ENCODE results near the gene RANBP10. TPM values are rescaled to one million over a fixed set of nuclear protein-coding genes. Genes with fewer than 3 reads are reported as not detected.

Gene RANBP10
- total RNA-seq, 2 experiments from 2014 or later: 18.0 to 18.7 TPM

DNA sequence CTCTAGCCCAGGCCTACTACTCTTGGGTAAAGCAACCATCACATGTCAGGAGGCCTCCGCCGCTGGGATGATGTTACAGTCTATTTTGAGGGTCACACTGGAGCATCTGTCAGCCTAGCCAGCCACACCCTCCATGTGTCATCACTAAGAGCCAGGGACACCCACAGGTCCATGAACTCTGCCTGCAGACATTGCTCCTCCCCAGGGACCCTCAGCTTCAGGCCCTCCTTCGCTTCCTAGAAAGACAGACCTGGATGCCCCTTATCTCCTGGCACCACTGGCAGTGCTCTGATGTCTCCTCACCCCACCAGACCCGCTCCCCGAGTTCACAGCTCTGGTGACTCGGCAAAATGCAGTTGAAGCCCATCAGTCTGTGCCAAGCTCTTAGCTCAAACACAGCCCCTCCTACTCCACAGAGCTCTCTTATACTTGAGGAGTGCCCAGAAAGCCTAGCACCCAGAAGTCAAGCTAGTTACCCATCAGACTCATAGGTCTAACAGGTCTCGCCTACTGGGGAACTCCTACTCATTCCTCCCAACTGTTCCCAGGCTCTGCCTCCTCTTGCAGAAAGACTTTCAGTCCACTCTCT lies 5.9 kb downstream of the RANBP10 start:
- ChIA-PET POLR2A (no interaction called here), CTCF (interaction anchor here (1.1 kb wide), 1 partner anchor 16 kb away, joined by 5 read pairs; no protein-coding TSS in a partner anchor)

GRCh38 chr16:67796099-67796718 lies 10.2 kb downstream of the RANBP10 start:
- ChIA-PET CTCF (no interaction called here), POLR2A (no interaction called here)

- POLR2A ChIA-PET: no interaction called here
- CTCF ChIA-PET: no interaction called here
Measured at GRCh38 chr16:67790071-67790470, 16.3 kb downstream of the RANBP10 start.

- ChIA-PET POLR2A (no interaction called here), CTCF (no interaction called here)
Measured at GRCh38 chr16:67786491-67786890, 19.9 kb downstream of the RANBP10 start.

DNA sequence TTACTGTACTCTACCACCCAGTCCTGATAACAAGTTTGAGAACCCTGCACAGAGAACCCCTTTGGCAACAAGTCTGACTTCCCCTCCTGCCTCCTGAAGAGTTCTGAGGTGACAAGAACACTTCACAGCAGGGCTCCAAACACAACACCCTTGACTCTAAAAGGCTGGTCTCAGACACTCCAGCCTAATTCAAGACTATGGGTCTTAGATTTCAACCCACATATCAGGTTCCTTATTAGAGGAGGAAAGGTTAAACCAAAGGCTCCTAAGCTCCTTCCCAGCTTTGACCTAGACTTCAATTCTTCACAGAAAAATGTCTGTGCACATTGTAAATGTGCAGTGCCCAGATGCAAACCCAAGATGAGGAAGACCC lies 23.0 kb downstream of the RANBP10 start:
- ChIA-PET CTCF (interaction anchor here (0.7 to 1.5 kb wide), 3 partner anchors 13 to 63 kb away, joined by 3 to 6 read pairs (median 3); no protein-coding TSS in a partner anchor), POLR2A (no interaction called here)

- ChIA-PET POLR2A (interaction anchor here (0.5 kb wide), 1 partner anchor 11 kb away, joined by 5 read pairs; no protein-coding TSS in a partner anchor), CTCF (interaction anchor here (0.6 to 1.5 kb wide), 3 partner anchors 13 to 46 kb away, joined by 3 read pairs; no protein-coding TSS in a partner anchor)
Measured at GRCh38 chr16:67782567-67783352, 23.6 kb downstream of the RANBP10 start.

DNA sequence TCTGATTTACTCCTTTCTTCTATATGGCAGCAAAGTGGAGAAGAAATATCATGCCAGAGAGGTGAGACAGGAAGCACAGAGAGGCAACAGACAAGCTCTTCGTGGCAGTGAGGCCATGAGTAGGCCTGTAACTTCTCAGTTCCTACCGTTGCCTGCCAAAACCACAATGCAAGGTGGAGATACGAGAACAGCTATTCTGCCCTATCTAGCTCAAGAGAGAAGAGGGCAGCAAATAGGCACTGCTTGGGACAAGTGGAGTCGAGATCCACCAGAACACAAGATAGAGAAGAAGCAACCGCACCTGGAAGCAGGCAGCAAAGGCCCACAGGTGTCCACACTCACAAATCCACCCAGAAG lies 24.8 kb downstream of the RANBP10 start:
- CTCF ChIA-PET: interaction anchor here (0.8 kb wide), 1 partner anchor 260 kb away, joined by 3 read pairs; no protein-coding TSS in a partner anchor
- POLR2A ChIA-PET: no interaction called here

GRCh38 chr16:67780847-67781564 lies 25.4 kb downstream of the RANBP10 start:
- CTCF ChIA-PET: interaction anchor here (0.6 to 1.8 kb wide), 4 partner anchors 11 to 260 kb away, joined by 3 read pairs; partner anchors contain the start of gene CTRL
- POLR2A ChIA-PET: no interaction called here

DNA sequence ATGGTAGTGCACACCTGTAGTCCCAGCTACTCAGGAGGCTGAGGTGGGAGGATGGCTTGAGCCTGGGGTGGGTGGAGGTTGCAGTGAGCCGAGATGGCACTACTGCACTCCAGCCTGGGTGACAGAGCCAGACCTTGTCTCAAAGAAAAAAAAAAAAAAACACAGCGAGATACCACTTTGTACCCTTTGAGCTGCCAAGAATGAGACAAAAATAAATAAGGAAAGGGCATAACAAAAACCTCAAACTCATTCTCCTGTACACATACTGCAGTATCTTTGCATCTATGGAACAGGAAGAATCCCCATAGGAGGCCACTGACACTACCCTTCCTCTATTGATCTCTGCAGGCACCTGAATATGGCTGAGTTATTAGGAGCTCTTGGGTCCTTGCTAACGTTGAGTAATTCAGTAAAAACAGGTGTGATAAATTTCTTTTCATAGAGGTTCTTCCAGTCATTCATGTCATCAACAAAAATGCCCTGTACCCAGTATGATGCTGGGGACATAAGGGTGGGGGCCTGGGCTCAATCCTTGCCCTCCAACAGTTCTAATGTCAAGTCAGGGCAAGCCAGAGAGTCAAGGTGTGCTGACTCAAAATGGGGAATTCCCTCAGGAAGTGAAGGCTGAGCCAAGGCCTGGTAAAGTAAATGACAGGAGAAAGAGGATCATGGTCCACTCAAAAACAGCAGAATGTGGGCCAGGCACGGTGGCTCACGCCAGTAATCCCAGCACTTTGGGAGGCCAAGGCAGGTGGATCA lies 26.9 kb downstream of the RANBP10 start:
- CTCF ChIA-PET: interaction anchor here (1.5 to 1.8 kb wide), 2 partner anchors 10 to 152 kb away, joined by 3 read pairs; partner anchors contain the start of gene CTRL
- POLR2A ChIA-PET: no interaction called here

GRCh38 chr16:67775273-67775672 lies 31.1 kb downstream of the RANBP10 start:
- ChIA-PET CTCF (interaction anchor here (0.6 kb wide), 1 partner anchor 69 kb away, joined by 4 read pairs; no protein-coding TSS in a partner anchor), POLR2A (no interaction called here)

DNA sequence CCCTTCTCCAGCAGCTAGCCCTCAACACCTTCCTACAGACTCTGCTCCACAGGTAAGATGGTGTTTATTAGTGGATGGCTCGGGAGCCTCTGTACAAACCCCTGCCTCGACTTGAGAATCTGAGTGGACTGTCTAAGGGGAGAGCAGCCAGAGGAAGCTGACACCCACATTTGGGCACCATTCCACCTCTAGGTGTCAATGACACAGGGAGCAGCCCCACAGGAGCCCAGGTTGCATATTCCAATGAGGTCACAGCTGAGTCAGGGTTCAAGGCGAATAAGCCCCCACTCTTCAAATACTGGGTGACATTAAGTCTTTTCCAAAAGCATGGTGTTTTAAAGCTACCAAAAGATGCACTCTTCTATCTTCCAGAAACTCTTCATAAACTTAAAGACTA lies 31.9 kb downstream of the RANBP10 start:
- ChIA-PET POLR2A (no interaction called here), CTCF (no interaction called here)

- POLR2A ChIA-PET: no interaction called here
- CTCF ChIA-PET: no interaction called here
Measured at GRCh38 chr16:67773569-67774456, 32.5 kb downstream of the RANBP10 start.

DNA sequence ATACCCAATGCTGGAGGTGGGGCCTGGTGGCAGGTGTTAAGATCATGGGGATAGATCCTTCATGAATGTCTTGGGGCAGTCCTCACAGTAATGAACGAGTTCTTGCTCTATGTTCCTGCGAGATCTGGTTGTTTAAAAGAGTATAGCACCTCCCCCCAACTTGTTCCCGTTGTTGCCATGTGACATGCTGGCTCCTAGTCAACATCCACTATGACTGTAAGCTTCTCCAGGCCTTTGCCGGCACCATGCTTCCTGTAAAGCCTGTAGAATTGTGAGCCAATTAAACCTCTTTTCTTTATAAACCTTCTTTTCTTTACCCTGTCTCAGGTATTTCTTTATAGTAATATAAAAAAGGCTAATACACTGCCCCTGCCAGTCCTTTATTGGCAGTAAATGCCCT lies 33.3 kb downstream of the RANBP10 start:
- ChIA-PET POLR2A (no interaction called here), CTCF (no interaction called here)

DNA sequence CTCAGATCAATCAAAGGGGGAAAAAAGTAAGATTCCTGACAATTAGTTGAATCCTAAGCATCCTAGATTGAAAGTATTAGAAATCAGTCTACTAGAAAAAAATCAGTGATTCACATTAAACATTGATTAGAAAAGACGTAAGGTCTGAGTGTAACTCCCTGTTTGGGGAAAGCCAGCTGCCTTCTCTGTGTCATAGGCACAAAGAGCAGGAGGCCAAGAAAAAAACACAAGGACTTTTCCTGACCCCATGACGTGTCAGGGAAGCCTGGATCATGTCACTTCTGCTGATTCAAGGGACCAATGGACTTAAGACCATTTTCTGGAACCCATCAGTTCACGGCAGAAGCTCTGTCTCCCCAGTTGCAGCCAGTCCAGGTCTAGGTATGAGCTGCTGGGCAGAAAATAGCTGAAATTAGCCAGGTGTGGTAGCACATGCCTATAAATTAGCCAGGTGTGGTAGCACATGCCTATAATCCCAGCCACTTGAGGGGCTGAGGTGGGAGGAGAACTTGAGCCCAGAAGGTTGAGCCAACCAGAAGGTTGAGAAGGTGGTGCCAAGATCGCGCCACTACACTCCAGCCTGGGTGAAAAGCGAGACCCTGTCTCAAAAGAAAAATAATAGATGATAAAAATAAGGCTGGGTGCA lies 35.9 kb downstream of the RANBP10 start:
- CTCF ChIA-PET: interaction anchor here (1.1 kb wide), 2 partner anchors 10 to 13 kb away, joined by 3 read pairs; no protein-coding TSS in a partner anchor
- POLR2A ChIA-PET: no interaction called here

DNA sequence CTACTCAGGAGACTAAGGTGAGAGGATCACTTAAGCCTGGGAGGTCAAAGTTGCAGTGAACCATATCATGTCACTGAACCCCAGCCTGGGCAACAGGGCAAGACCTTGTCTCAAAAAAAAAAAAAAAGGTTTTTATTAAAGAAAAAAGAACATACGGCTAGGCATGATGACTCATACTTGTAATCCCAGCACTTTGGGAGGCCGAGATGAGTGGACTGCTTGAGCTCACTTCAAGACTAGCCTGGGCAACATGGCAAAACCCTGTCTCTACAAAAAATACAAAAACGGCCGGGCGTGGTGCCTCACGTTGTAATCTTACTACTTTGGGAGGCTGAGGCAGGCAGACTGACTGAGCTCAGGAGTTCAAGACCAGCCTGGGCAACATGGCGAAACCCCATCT lies 38.4 kb downstream of the RANBP10 start:
- POLR2A ChIA-PET: no interaction called here
- CTCF ChIA-PET: no interaction called here

GRCh38 chr16:67766291-67766690 lies 40.1 kb downstream of the RANBP10 start:
- POLR2A ChIA-PET: no interaction called here
- CTCF ChIA-PET: no interaction called here

DNA sequence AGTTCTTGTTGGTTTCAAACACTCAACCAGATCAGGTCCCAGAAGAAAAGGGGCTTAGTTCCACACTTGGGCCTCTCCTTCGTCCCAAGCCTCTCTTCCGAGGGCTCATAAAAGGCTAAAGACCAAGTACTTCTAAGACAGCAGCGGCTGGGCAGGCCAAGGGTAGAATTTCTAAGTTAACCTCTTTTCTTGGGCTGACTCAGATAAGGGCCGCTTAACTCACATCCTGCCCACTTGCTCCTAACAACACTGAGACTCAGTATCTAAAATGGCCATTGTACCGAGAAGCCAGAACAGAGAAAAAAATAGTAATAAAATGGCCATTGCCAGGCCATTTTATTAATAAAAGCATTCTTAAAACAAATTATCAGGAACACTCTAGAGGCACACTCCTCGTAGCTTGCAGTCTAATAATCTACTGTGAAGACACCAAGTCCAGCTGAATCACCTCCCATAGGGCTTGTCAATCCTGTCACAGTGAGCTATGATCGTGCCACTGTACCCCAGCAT lies 42.1 kb downstream of the RANBP10 start:
- CTCF ChIA-PET: no interaction called here
- POLR2A ChIA-PET: no interaction called here

- ChIA-PET CTCF (interaction anchor here (0.8 kb wide), 1 partner anchor 53 kb away, joined by 4 read pairs; no protein-coding TSS in a partner anchor), POLR2A (no interaction called here)
Measured at GRCh38 chr16:67763066-67763465, 43.3 kb downstream of the RANBP10 start.

Measured in activated CD8-positive, alpha-beta memory T cell treated with anti-CD3 and anti-CD28 coated beads for 36 hours (primary cell).